Measurements from ENCODE around the gene AXDND1. TPM values are rescaled to one million over a fixed set of nuclear protein-coding genes. Genes with fewer than 3 reads are reported as not detected.

AXDND1 gene
- total and polyA plus RNA-seq, 9 donors, result 0.13 to 0.28 (median 0.23) TPM; not detected in 3

GRCh38 chr1:179550746-179551682 is 185.2 kb downstream of the AXDND1 start:
- DNase-seq, result peak; percentile 25
- Histone ChIP-seq H3K4me3 (ENCODE audit: low read length) (no peak overlapping the region), H3K4me1 (ENCODE audit: control insufficient read depth, insufficient read depth, low read length) (no peaks in the 10 kb centered on the region), H3K36me3 (ENCODE audit: control insufficient read depth, insufficient read depth, low read length) (no peaks in the 10 kb centered on the region), H3K27ac (ENCODE audit: low read length) (no peak overlapping the region), H3K9me3 (replicated peaks; ENCODE audit: control insufficient read depth, low read depth, low read length) (no peaks in the 10 kb centered on the region), H3K27me3 (ENCODE audit: control insufficient read depth, insufficient read depth, low read length) (no peaks in the 10 kb centered on the region)
- 22% methylated on average over 4 of the region's 9 CpGs for WGBS (ENCODE audit: insufficient coverage)

- no peak overlapping the region for H3K4me3 ChIP-seq (ENCODE audit: low read length)
- no peak for DNase-seq
Measured at GRCh38 chr1:179554427-179554826, 188.7 kb downstream of the AXDND1 start.

GRCh38 chr1:179558078-179558477 is 192.3 kb downstream of the AXDND1 start:
- no CpG with 5 or more reads among the region's 1 CpG for WGBS (ENCODE audit: insufficient coverage)
- H3K9me3 ChIP-seq (replicated peaks; ENCODE audit: control insufficient read depth, low read depth, low read length), result no peaks in the 10 kb centered on the region
- H3K27ac ChIP-seq (ENCODE audit: low read length), result no peak overlapping the region
- H3K4me3 ChIP-seq (ENCODE audit: low read length), result no peak overlapping the region
- no peaks in the 10 kb centered on the region for H3K27me3 ChIP-seq (ENCODE audit: control insufficient read depth, insufficient read depth, low read length)
- no peaks in the 10 kb centered on the region for H3K36me3 ChIP-seq (ENCODE audit: control insufficient read depth, insufficient read depth, low read length)
- no peaks in the 10 kb centered on the region for H3K4me1 ChIP-seq (ENCODE audit: control insufficient read depth, insufficient read depth, low read length)
- DNase-seq, result no peak

More at GRCh38 chr1:179554427-179554826, 188.7 kb downstream of the AXDND1 start:
- H3K36me3 ChIP-seq (ENCODE audit: control insufficient read depth, insufficient read depth, low read length), result no peaks in the 10 kb centered on the region
- H3K9me3 ChIP-seq (replicated peaks; ENCODE audit: control insufficient read depth, low read depth, low read length), result no peaks in the 10 kb centered on the region
- H3K4me1 ChIP-seq (ENCODE audit: control insufficient read depth, insufficient read depth, low read length), result no peaks in the 10 kb centered on the region
- no peaks in the 10 kb centered on the region for H3K27me3 ChIP-seq (ENCODE audit: control insufficient read depth, insufficient read depth, low read length)
- H3K27ac ChIP-seq (ENCODE audit: low read length), result no peak overlapping the region

GRCh38 chr1:179575497-179576314 is 209.9 kb downstream of the AXDND1 start, which contains the start of gene NPHS2:
TSS of gene NPHS2 (minus strand) at chr1:179575948. CDS start at chr1:179575864, 84 bp downstream.
- peaks cover 38% of the 10 kb centered on the region for H3K27me3 ChIP-seq (ENCODE audit: control insufficient read depth, insufficient read depth, low read length)
- 1% methylated on average over 72 of the region's 77 CpGs for WGBS (ENCODE audit: insufficient coverage)
- H3K36me3 ChIP-seq (ENCODE audit: control insufficient read depth, insufficient read depth, low read length), result no peaks in the 10 kb centered on the region
- H3K9me3 ChIP-seq (replicated peaks; ENCODE audit: control insufficient read depth, low read depth, low read length), result no peaks in the 10 kb centered on the region
- no peak within 1 kb of the TSS for H3K27ac ChIP-seq (ENCODE audit: low read length)
- H3K4me1 ChIP-seq (ENCODE audit: control insufficient read depth, insufficient read depth, low read length), result peaks cover 5% of the 10 kb centered on the region
- no peak within 1 kb of the TSS for H3K4me3 ChIP-seq (ENCODE audit: low read length)
- no peak for DNase-seq

GRCh38 chr1:179576509-179576908 is 210.7 kb downstream of the AXDND1 start:
- Histone ChIP-seq H3K27me3 (ENCODE audit: control insufficient read depth, insufficient read depth, low read length) (peaks cover 38% of the 10 kb centered on the region), H3K4me3 (ENCODE audit: low read length) (no peak overlapping the region), H3K9me3 (replicated peaks; ENCODE audit: control insufficient read depth, low read depth, low read length) (no peaks in the 10 kb centered on the region), H3K27ac (ENCODE audit: low read length) (no peak overlapping the region), H3K36me3 (ENCODE audit: control insufficient read depth, insufficient read depth, low read length) (no peaks in the 10 kb centered on the region), H3K4me1 (ENCODE audit: control insufficient read depth, insufficient read depth, low read length) (peaks cover 5% of the 10 kb centered on the region)
- no peak for DNase-seq
- 23% methylated on average over 3 of the region's 5 CpGs for WGBS (ENCODE audit: insufficient coverage)

GRCh38 chr1:179583771-179584320 is 218.1 kb downstream of the AXDND1 start:
- Histone ChIP-seq H3K27me3 (ENCODE audit: control insufficient read depth, insufficient read depth, low read length) (peaks cover 10% of the 10 kb centered on the region), H3K9me3 (replicated peaks; ENCODE audit: control insufficient read depth, low read depth, low read length) (no peaks in the 10 kb centered on the region)
- 100% methylated on average over 1 of the region's 5 CpGs for WGBS (ENCODE audit: insufficient coverage)

GRCh38 chr1:179586107-179586823 is 220.5 kb downstream of the AXDND1 start:
- Histone ChIP-seq H3K4me1 (ENCODE audit: control insufficient read depth, insufficient read depth, low read length) (no peaks in the 10 kb centered on the region), H3K36me3 (ENCODE audit: control insufficient read depth, insufficient read depth, low read length) (no peaks in the 10 kb centered on the region), H3K4me3 (ENCODE audit: low read length) (peak overlapping the region; percentile 41), H3K27me3 (ENCODE audit: control insufficient read depth, insufficient read depth, low read length) (peaks cover 15% of the 10 kb centered on the region), H3K9me3 (replicated peaks; ENCODE audit: control insufficient read depth, low read depth, low read length) (no peaks in the 10 kb centered on the region), H3K27ac (ENCODE audit: low read length) (no peak overlapping the region)
- WGBS (ENCODE audit: insufficient coverage), result under 1% methylated on average over 47 of the region's 60 CpGs
- DNase-seq, result peak; percentile 79

More at GRCh38 chr1:179583771-179584320, 218.1 kb downstream of the AXDND1 start:
- Histone ChIP-seq H3K27ac (ENCODE audit: low read length) (no peak overlapping the region), H3K36me3 (ENCODE audit: control insufficient read depth, insufficient read depth, low read length) (no peaks in the 10 kb centered on the region), H3K4me3 (ENCODE audit: low read length) (no peak overlapping the region), H3K4me1 (ENCODE audit: control insufficient read depth, insufficient read depth, low read length) (no peaks in the 10 kb centered on the region)
- no peak for DNase-seq

GRCh38 chr1:179587336-179587735 is 221.6 kb downstream of the AXDND1 start:
- Histone ChIP-seq H3K4me1 (ENCODE audit: control insufficient read depth, insufficient read depth, low read length) (peaks cover 8% of the 10 kb centered on the region), H3K9me3 (replicated peaks; ENCODE audit: control insufficient read depth, low read depth, low read length) (no peaks in the 10 kb centered on the region), H3K27ac (ENCODE audit: low read length) (no peak overlapping the region), H3K27me3 (ENCODE audit: control insufficient read depth, insufficient read depth, low read length) (peaks cover 23% of the 10 kb centered on the region), H3K4me3 (ENCODE audit: low read length) (no peak overlapping the region), H3K36me3 (ENCODE audit: control insufficient read depth, insufficient read depth, low read length) (no peaks in the 10 kb centered on the region)
- WGBS (ENCODE audit: insufficient coverage), result 100% methylated on average over 2 of the region's 6 CpGs
- DNase-seq, result no peak

GRCh38 chr1:179588425-179589024 is 222.8 kb downstream of the AXDND1 start:
- H3K27ac ChIP-seq (ENCODE audit: low read length), result no peak overlapping the region
- H3K9me3 ChIP-seq (replicated peaks; ENCODE audit: control insufficient read depth, low read depth, low read length), result no peaks in the 10 kb centered on the region
- 88% methylated on average over 18 of the region's 18 CpGs for WGBS (ENCODE audit: insufficient coverage)
- H3K36me3 ChIP-seq (ENCODE audit: control insufficient read depth, insufficient read depth, low read length), result no peaks in the 10 kb centered on the region
- H3K4me1 ChIP-seq (ENCODE audit: control insufficient read depth, insufficient read depth, low read length), result peaks cover 8% of the 10 kb centered on the region
- H3K27me3 ChIP-seq (ENCODE audit: control insufficient read depth, insufficient read depth, low read length), result peaks cover 33% of the 10 kb centered on the region
- no peak overlapping the region for H3K4me3 ChIP-seq (ENCODE audit: low read length)
- DNase-seq, result no peak
